HG03575 (cell line): ENCODE data around the gene BCAS4.
"Not testable (repeated sequence)": the region's sequence is repeated elsewhere in the genome, so short reads cannot be mapped to it uniquely, and the experiment has no call there.

ENCODE experiments used
- ATAC-seq: cut with Tn5 transposase; IDR thresholded peaks from one replicate; pipeline ENCODE4 v1.9.1; 2021; ENCODE audit not compliant: unreplicated experiment, insufficient number of reproducible peaks, low FRiP score; ENCODE audit errors: extremely low read depth

Gene BCAS4

GRCh38 chr20:50793575-50794016, 1.3 kb upstream of the BCAS4 start:
- not testable (repeated sequence) for ATAC-seq

GRCh38 chr20:50794181-50794845, 548 bp upstream of the BCAS4 start:
- no peak for ATAC-seq

- ATAC-seq = no peak
Observed at GRCh38 chr20:50797142-50797541, 2.3 kb downstream of the BCAS4 start.

- ATAC-seq = no peak
Observed at GRCh38 chr20:50798650-50799049, 3.8 kb downstream of the BCAS4 start.

GRCh38 chr20:50799176-50799889, 4.5 kb downstream of the BCAS4 start:
- no peak for ATAC-seq

- no peak for ATAC-seq
Observed at GRCh38 chr20:50799890-50800550, 5.2 kb downstream of the BCAS4 start.

GRCh38 chr20:50800986-50801746, 6.3 kb downstream of the BCAS4 start:
- ATAC-seq = not testable (repeated sequence)

- ATAC-seq = no peak
Observed at GRCh38 chr20:50801747-50802125, 6.9 kb downstream of the BCAS4 start.

- no peak for ATAC-seq
Observed at GRCh38 chr20:50802289-50802688, 7.4 kb downstream of the BCAS4 start.

- ATAC-seq = no peak
Observed at GRCh38 chr20:50804437-50805348, 9.8 kb downstream of the BCAS4 start.

- no peak for ATAC-seq
Observed at GRCh38 chr20:50805349-50805684, 10.5 kb downstream of the BCAS4 start.

GRCh38 chr20:50806126-50806768, 11.4 kb downstream of the BCAS4 start:
- ATAC-seq = no peak

GRCh38 chr20:50810063-50810462, 15.2 kb downstream of the BCAS4 start:
- no peak for ATAC-seq

GRCh38 chr20:50810842-50811241, 16.0 kb downstream of the BCAS4 start:
- no peak for ATAC-seq

GRCh38 chr20:50813101-50813643, 18.3 kb downstream of the BCAS4 start:
- ATAC-seq = no peak

- ATAC-seq = no peak
Observed at GRCh38 chr20:50813801-50814200, 18.9 kb downstream of the BCAS4 start.

- no peak for ATAC-seq
Observed at GRCh38 chr20:50814438-50815161, 19.7 kb downstream of the BCAS4 start.
